ENCODE data around the gene LHX5. TPM values are rescaled to one million over a fixed set of nuclear protein-coding genes. Genes with fewer than 3 reads are reported as not detected.

LHX5 gene
- total RNA-seq, 1 donor from 2014 or later = 48.4 TPM

DNA sequence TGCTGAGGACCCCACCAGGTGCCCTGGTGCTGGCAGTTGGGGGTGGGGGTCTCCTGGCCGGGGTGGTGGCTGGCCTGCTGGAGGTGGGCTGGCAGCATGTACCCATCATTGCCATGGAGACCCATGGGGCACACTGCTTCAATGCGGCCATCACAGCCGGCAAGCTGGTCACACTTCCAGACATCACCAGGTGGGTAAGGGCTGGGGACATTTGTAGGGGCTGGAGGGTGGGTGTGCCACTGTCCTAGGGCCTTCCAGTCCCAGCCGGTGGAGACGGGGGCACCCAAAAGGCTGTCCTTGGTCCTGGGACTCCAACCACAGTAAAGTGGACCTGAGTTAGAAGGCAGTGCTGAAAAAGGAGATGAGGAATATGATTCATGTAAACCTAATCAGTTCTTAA lies 36.3 kb downstream of the LHX5 start:
- Mint-ChIP-seq H3K27ac (no peak overlapping the region), H3K4me1 (peaks cover 6% of the 10 kb centered on the region)
- H3K36me3 ChIP-seq = no peaks in the 10 kb centered on the region

DNA sequence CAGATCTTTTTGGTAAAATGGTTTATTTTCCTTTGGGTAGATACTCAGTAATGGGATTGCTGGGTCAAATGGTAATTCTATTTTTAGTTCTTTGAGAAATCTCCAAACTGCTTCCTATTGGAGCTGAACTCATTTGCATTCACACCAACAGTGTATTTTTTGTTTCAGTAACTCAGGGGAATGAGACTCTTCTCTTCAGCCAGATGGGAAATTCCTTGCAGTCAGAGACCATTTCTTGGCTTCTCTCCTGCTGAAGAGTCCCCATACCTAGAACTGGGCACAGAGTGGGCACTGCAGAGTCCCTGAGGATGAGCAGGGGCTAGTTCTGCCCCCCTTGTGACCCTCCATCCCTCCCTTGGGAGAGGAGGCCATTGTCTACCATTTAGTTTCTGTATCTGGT lies 38.7 kb downstream of the LHX5 start:
- Histone ChIP-seq H3K4me1 (no peaks in the 10 kb centered on the region), H3K9ac (no peak overlapping the region), H4K20me1 (ENCODE audit: low read depth) (no peaks in the 10 kb centered on the region), H3F3A (ENCODE audit: low read depth) (no peaks in the 10 kb centered on the region), H3K36me3 (no peaks in the 10 kb centered on the region), H3K9me3 (ENCODE audit: low read depth) (no peaks in the 10 kb centered on the region), H2AFZ (replicated peaks) (no peak overlapping the region), H3K4me2 (no peak overlapping the region), H3K4me3 (no peak overlapping the region), H3K79me2 (ENCODE audit: low read depth) (no peaks in the 10 kb centered on the region), H3K27ac (no peak overlapping the region), H3K27me3 (no peaks in the 10 kb centered on the region)
- H3K27ac Mint-ChIP-seq = no peak overlapping the region
- peaks cover 4% of the 10 kb centered on the region for H3K27me3 Mint-ChIP-seq (ENCODE audit: insufficient read depth, low read depth)
- TF ChIP-seq EZH2 (IDR thresholded peaks at IDR 0.05) = no peak
- no peak for TF ChIP-seq EZH2phosphoT487 (IDR thresholded peaks at IDR 0.05)
- TF ChIP-seq, protein P1, sequence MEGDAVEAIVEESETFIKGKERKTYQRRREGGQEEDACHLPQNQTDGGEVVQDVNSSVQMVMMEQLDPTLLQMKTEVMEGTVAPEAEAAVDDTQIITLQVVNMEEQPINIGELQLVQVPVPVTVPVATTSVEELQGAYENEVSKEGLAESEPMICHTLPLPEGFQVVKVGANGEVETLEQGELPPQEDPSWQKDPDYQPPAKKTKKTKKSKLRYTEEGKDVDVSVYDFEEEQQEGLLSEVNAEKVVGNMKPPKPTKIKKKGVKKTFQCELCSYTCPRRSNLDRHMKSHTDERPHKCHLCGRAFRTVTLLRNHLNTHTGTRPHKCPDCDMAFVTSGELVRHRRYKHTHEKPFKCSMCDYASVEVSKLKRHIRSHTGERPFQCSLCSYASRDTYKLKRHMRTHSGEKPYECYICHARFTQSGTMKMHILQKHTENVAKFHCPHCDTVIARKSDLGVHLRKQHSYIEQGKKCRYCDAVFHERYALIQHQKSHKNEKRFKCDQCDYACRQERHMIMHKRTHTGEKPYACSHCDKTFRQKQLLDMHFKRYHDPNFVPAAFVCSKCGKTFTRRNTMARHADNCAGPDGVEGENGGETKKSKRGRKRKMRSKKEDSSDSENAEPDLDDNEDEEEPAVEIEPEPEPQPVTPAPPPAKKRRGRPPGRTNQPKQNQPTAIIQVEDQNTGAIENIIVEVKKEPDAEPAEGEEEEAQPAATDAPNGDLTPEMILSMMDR (IDR thresholded peaks at IDR 0.05) = no peak
- H3K4me1 Mint-ChIP-seq = no peaks in the 10 kb centered on the region
- no peaks in the 10 kb centered on the region for H3K9me3 Mint-ChIP-seq
- no peaks in the 10 kb centered on the region for H3K36me3 Mint-ChIP-seq
- no peak overlapping the region for H3K4me3 Mint-ChIP-seq
- no peak for DNase-seq (ENCODE audit: low spot score)

More for the DNA sequence above, 36.3 kb downstream of the LHX5 start:
- Histone ChIP-seq H3F3A (ENCODE audit: low read depth) (no peaks in the 10 kb centered on the region), H3K4me3 (no peak overlapping the region), H2AFZ (replicated peaks) (no peak overlapping the region), H3K27ac (no peak overlapping the region), H3K4me2 (no peak overlapping the region), H4K20me1 (ENCODE audit: low read depth) (no peaks in the 10 kb centered on the region), H3K9ac (no peak overlapping the region), H3K9me3 (ENCODE audit: low read depth) (no peaks in the 10 kb centered on the region), H3K27me3 (no peaks in the 10 kb centered on the region), H3K4me1 (no peaks in the 10 kb centered on the region), H3K79me2 (ENCODE audit: low read depth) (no peaks in the 10 kb centered on the region)
- TF ChIP-seq EZH2 (IDR thresholded peaks at IDR 0.05) (no peak), EZH2phosphoT487 (IDR thresholded peaks at IDR 0.05) (no peak)
- TF ChIP-seq, protein P1 (IDR thresholded peaks at IDR 0.05) = no peak
- H3K9me3 Mint-ChIP-seq = no peaks in the 10 kb centered on the region
- H3K27me3 Mint-ChIP-seq (ENCODE audit: insufficient read depth, low read depth) = peaks cover 2% of the 10 kb centered on the region
- no peaks in the 10 kb centered on the region for H3K36me3 Mint-ChIP-seq
- H3K4me3 Mint-ChIP-seq = no peak overlapping the region
- no peak for DNase-seq (ENCODE audit: low spot score)

DNA sequence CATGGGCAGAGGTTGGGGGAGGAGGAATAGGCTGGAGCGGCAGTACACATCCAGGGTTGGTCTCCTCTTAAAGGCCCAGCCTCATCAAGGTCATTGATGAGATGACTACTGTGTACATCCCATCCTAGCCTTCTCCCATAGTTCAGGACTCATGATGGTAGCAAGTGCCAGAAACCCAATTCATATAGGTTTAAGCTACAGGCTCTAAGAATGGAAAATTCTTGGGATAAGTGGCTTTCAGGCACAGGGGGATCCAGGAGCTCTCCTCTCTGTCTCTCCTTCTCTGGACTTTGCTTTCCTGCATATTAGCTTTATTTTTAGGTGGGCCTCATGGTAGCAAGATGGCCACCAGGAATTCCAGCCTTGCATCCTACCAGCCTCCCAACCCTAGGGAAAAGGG lies 43.2 kb downstream of the LHX5 start:
- H3K4me2 ChIP-seq = no peak overlapping the region
- no peaks in the 10 kb centered on the region for H3K9me3 ChIP-seq (ENCODE audit: low read depth)
- no peaks in the 10 kb centered on the region for H3K36me3 ChIP-seq
- H3K4me1 Mint-ChIP-seq = peaks cover 7% of the 10 kb centered on the region
- TF ChIP-seq, protein P1 (IDR thresholded peaks at IDR 0.05) = no peak
- no peak for TF ChIP-seq EZH2 (IDR thresholded peaks at IDR 0.05)
- H3K27me3 ChIP-seq = no peaks in the 10 kb centered on the region
- no peaks in the 10 kb centered on the region for H4K20me1 ChIP-seq (ENCODE audit: low read depth)
- H2AFZ ChIP-seq (replicated peaks) = no peak overlapping the region
- no peak overlapping the region for H3K27ac ChIP-seq
- DNase-seq (ENCODE audit: low spot score) = no peak
- H3K79me2 ChIP-seq (ENCODE audit: low read depth) = no peaks in the 10 kb centered on the region
- H3K4me3 Mint-ChIP-seq = no peak overlapping the region
- no peak overlapping the region for H3K4me3 ChIP-seq
- H3K4me1 ChIP-seq = peaks cover 7% of the 10 kb centered on the region
- H3F3A ChIP-seq (ENCODE audit: low read depth) = peaks cover 15% of the 10 kb centered on the region
- no peak overlapping the region for H3K27ac Mint-ChIP-seq
- H3K27me3 Mint-ChIP-seq (ENCODE audit: insufficient read depth, low read depth) = peaks cover 6% of the 10 kb centered on the region
- no peaks in the 10 kb centered on the region for H3K36me3 Mint-ChIP-seq
- H3K9ac ChIP-seq = no peak overlapping the region
- H3K9me3 Mint-ChIP-seq = no peaks in the 10 kb centered on the region

All from neural progenitor cell (in vitro differentiated cells).